OCI-LY3 (cell line): ENCODE data around the gene FOXA1.

ENCODE experiments used
- CTCF ChIP-seq: fragments of 200-600, 300-600 bp; sonication (generic); IDR thresholded peaks from 2 replicates; pipeline ENCODE4 v1.5.1; 2014; ENCODE audit warnings: antibody characterized with exemption, low read length, low read depth
- EZH2phosphoT487 ChIP-seq: fragments of 200-600 bp; shearing (Covaris generic); IDR thresholded peaks from 2 replicates; pipeline ENCODE4 v1.6.1; 2018; ENCODE audit warnings: antibody characterized with exemption, mixed run types, low read depth

- TF ChIP-seq CTCF (no peak), EZH2phosphoT487 (no peak)
These were observed 23.5 kb upstream of the FOXA1 start for GRCh38 chr14:37618498-37619028.
